Measurements from ENCODE around the gene AIF1. TPM values are rescaled to one million over a fixed set of nuclear protein-coding genes. Genes with fewer than 3 reads are reported as not detected.

The AIF1 gene
- total RNA-seq, 1 donor from 2014 or later: 78.2 TPM

- Mint-ChIP-seq H3K4me1 (ENCODE audit: low read depth) (peaks cover 67% of the 10 kb centered on the region), H3K27me3 (ENCODE audit: low read depth) (no peaks in the 10 kb centered on the region), H3K36me3 (ENCODE audit: low read depth) (peaks cover 80% of the 10 kb centered on the region), H3K4me3 (ENCODE audit: low read depth) (peak within 1 kb of the TSS; percentile 88), H3K27ac (peak within 1 kb of the TSS; percentile 87), H3K9me3 (no peaks in the 10 kb centered on the region)
- intact Hi-C loops (cut with micrococcal nuclease): loop anchor here (1.0 to 5.0 kb wide), 3 partner anchors 8 to 1757 kb away; partner anchors contain the start of genes BAG6, CUTA and HSPA1B
- peak; percentile 66 for DNase-seq (ENCODE audit: low spot score)
These were observed 45.6 kb downstream of the AIF1 start, which contains the start of gene C6orf47 for GRCh38 chr6:31660381-31661261. C6orf47 (minus strand) TSS chr6:31660778; CDS start chr6:31659947, 831 bp downstream.

- peak overlapping the region; percentile 76 for H3K27ac Mint-ChIP-seq
- no peaks in the 10 kb centered on the region for H3K9me3 Mint-ChIP-seq
- H3K36me3 Mint-ChIP-seq (ENCODE audit: low read depth): peaks cover 78% of the 10 kb centered on the region
- intact Hi-C loops (cut with micrococcal nuclease): loop anchor here (2.0 to 5.0 kb wide), 2 partner anchors 165 to 1756 kb away; partner anchors contain the start of genes CUTA and HSPA1B
- DNase-seq (ENCODE audit: low spot score): no peak
- peaks cover 61% of the 10 kb centered on the region for H3K4me1 Mint-ChIP-seq (ENCODE audit: low read depth)
- peak overlapping the region; percentile 88 for H3K4me3 Mint-ChIP-seq (ENCODE audit: low read depth)
- H3K27me3 Mint-ChIP-seq (ENCODE audit: low read depth): no peaks in the 10 kb centered on the region
These were observed 46.5 kb downstream of the AIF1 start for GRCh38 chr6:31661262-31662123.

- DNase-seq (ENCODE audit: low spot score): no peak
- no peaks in the 10 kb centered on the region for H3K9me3 Mint-ChIP-seq
- peaks cover 61% of the 10 kb centered on the region for H3K4me1 Mint-ChIP-seq (ENCODE audit: low read depth)
- peak overlapping the region; percentile 8 for H3K27ac Mint-ChIP-seq
- peak overlapping the region; percentile 18 for H3K4me3 Mint-ChIP-seq (ENCODE audit: low read depth)
- H3K27me3 Mint-ChIP-seq (ENCODE audit: low read depth): no peaks in the 10 kb centered on the region
- intact Hi-C loops (cut with micrococcal nuclease): loop anchor here (5.0 kb wide), 1 partner anchor 1755 kb away; the partner anchor contains the start of gene CUTA
- H3K36me3 Mint-ChIP-seq (ENCODE audit: low read depth): peaks cover 79% of the 10 kb centered on the region
These were observed 47.2 kb downstream of the AIF1 start for GRCh38 chr6:31662124-31662723.

GRCh38 chr6:31663126-31663960 lies 48.3 kb downstream of the AIF1 start:
- Mint-ChIP-seq H3K27ac (peak overlapping the region; percentile 94), H3K27me3 (ENCODE audit: low read depth) (no peaks in the 10 kb centered on the region)
- intact Hi-C loops (cut with micrococcal nuclease): loop anchor here (5.0 kb wide), 1 partner anchor 1754 kb away; the partner anchor contains the start of gene CUTA

GRCh38 chr6:31663961-31664789 lies 49.1 kb downstream of the AIF1 start:
- intact Hi-C loops (cut with micrococcal nuclease): loop anchor here (2.0 to 5.0 kb wide), 2 partner anchors 39 to 1753 kb away; partner anchors contain the start of genes ABHD16A and CUTA
- Mint-ChIP-seq H3K9me3 (no peaks in the 10 kb centered on the region), H3K4me1 (ENCODE audit: low read depth) (peaks cover 52% of the 10 kb centered on the region), H3K36me3 (ENCODE audit: low read depth) (peaks cover 86% of the 10 kb centered on the region), H3K27me3 (ENCODE audit: low read depth) (no peaks in the 10 kb centered on the region), H3K27ac (peak overlapping the region; percentile 94), H3K4me3 (ENCODE audit: low read depth) (peak overlapping the region; percentile 96)
- no peak for DNase-seq (ENCODE audit: low spot score)

More at GRCh38 chr6:31663126-31663960, 48.3 kb downstream of the AIF1 start:
- Mint-ChIP-seq H3K36me3 (ENCODE audit: low read depth) (peaks cover 79% of the 10 kb centered on the region), H3K4me3 (ENCODE audit: low read depth) (peak overlapping the region; percentile 96), H3K9me3 (no peaks in the 10 kb centered on the region), H3K4me1 (ENCODE audit: low read depth) (peaks cover 60% of the 10 kb centered on the region)
- DNase-seq (ENCODE audit: low spot score): no peak

GRCh38 chr6:31664790-31665500 lies 49.9 kb downstream of the AIF1 start, which contains the start of gene GPANK1:
GPANK1 (minus strand) TSS chr6:31664997; CDS start chr6:31664478, 519 bp downstream.
- intact Hi-C loops (cut with micrococcal nuclease): loop anchor here (1.0 to 5.0 kb wide), 8 partner anchors 13 to 1752 kb away; partner anchors contain the start of genes ABHD16A, BAG6, CUTA and DDX39B
- DNase-seq (ENCODE audit: low spot score): peak; percentile 89
- H3K27ac Mint-ChIP-seq: peak within 1 kb of the TSS; percentile 94
- peaks cover 45% of the 10 kb centered on the region for H3K4me1 Mint-ChIP-seq (ENCODE audit: low read depth)
- H3K27me3 Mint-ChIP-seq (ENCODE audit: low read depth): no peaks in the 10 kb centered on the region
- peaks cover 86% of the 10 kb centered on the region for H3K36me3 Mint-ChIP-seq (ENCODE audit: low read depth)
- H3K4me3 Mint-ChIP-seq (ENCODE audit: low read depth): peak within 1 kb of the TSS; percentile 96
- no peaks in the 10 kb centered on the region for H3K9me3 Mint-ChIP-seq

GRCh38 chr6:31665501-31666336 lies 50.7 kb downstream of the AIF1 start, which contains the start of gene CSNK2B:
CSNK2B (plus strand) TSS chr6:31666080; CDS start chr6:31666832, 752 bp downstream.
- Mint-ChIP-seq H3K4me1 (ENCODE audit: low read depth) (peaks cover 43% of the 10 kb centered on the region), H3K9me3 (no peaks in the 10 kb centered on the region), H3K27me3 (ENCODE audit: low read depth) (no peaks in the 10 kb centered on the region), H3K4me3 (ENCODE audit: low read depth) (peak within 1 kb of the TSS; percentile 96), H3K27ac (peak within 1 kb of the TSS; percentile 94), H3K36me3 (ENCODE audit: low read depth) (peaks cover 89% of the 10 kb centered on the region)
- intact Hi-C loops (cut with micrococcal nuclease): loop anchor here (1.0 to 5.0 kb wide), 7 partner anchors 13 to 232 kb away; partner anchors contain the start of genes ABHD16A, BAG6, DDX39B and EHMT2
- DNase-seq (ENCODE audit: low spot score): peak; percentile 98

GRCh38 chr6:31666337-31666965 lies 51.4 kb downstream of the AIF1 start:
- intact Hi-C loops (cut with micrococcal nuclease): loop anchor here (5.0 kb wide), 1 partner anchor 231 kb away; the partner anchor contains the start of gene EHMT2
- H3K4me3 Mint-ChIP-seq (ENCODE audit: low read depth): peak overlapping the region; percentile 96
- no peak for DNase-seq (ENCODE audit: low spot score)
- peak overlapping the region; percentile 94 for H3K27ac Mint-ChIP-seq
- peaks cover 89% of the 10 kb centered on the region for H3K36me3 Mint-ChIP-seq (ENCODE audit: low read depth)
- H3K9me3 Mint-ChIP-seq: no peaks in the 10 kb centered on the region
- peaks cover 37% of the 10 kb centered on the region for H3K4me1 Mint-ChIP-seq (ENCODE audit: low read depth)
- H3K27me3 Mint-ChIP-seq (ENCODE audit: low read depth): no peaks in the 10 kb centered on the region
